Measurements from ENCODE around the gene NHSL2. TPM values are rescaled to one million over a fixed set of nuclear protein-coding genes. Genes with fewer than 3 reads are reported as not detected.

NHSL2 gene
- total RNA-seq, 1 donor from 2014 or later = 13.0 TPM

DNA sequence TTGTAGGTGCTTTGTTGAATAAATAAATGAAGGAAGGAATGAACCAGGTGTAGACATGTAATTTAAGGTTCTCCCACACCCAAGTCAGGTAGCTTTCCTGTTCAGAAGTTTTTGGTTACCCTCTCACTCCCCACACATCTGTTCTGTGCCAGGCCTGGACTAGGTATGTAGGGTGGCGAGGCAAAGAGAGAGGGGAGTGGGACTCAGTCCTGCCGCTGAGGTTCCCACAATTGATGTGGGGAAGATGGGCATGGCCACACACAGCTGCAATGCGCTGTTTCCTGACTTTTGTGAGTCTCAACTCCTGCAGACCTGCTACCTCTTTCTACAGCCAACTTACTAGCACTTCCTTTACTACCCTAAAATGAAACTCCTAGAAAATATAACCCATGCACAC, 132.2 kb downstream of the NHSL2 start:
- no peaks in the 10 kb centered on the region for H3K27me3 ChIP-seq (ENCODE audit: insufficient read depth, low read length)
- Mint-ChIP-seq H3K4me1 (ENCODE audit: low read depth, unreplicated experiment) (peaks cover 36% of the 10 kb centered on the region), H3K4me3 (ENCODE audit: unreplicated experiment) (no peak overlapping the region), H3K9me3 (ENCODE audit: unreplicated experiment) (no peaks in the 10 kb centered on the region), H3K27me3 (ENCODE audit: low read depth, unreplicated experiment) (no peaks in the 10 kb centered on the region), H3K27ac (ENCODE audit: unreplicated experiment) (peak overlapping the region; percentile 75), H3K36me3 (ENCODE audit: low read depth, unreplicated experiment) (peaks cover 2% of the 10 kb centered on the region)
- H4K20me1 ChIP-seq (ENCODE audit: insufficient read depth, low read length) = no peaks in the 10 kb centered on the region
- no peak for DNase-seq (ENCODE audit: low read depth)
- TF ChIP-seq CTCF (IDR thresholded peaks at IDR 0.05; ENCODE audit: insufficient read depth, low read depth, low read length) (no peak), EZH2 (IDR thresholded peaks at IDR 0.05; ENCODE audit: insufficient read depth, low read length) (no peak)
- no peaks in the 10 kb centered on the region for H3K9me3 ChIP-seq (ENCODE audit: insufficient read depth, low read depth, low read length)
- no peak overlapping the region for H3K27ac ChIP-seq (ENCODE audit: low read depth, low read length)
- H3K4me2 ChIP-seq (ENCODE audit: low read length) = no peak overlapping the region
- FAIRE-seq = peak; percentile 29
- no peaks in the 10 kb centered on the region for H3K79me2 ChIP-seq (ENCODE audit: insufficient read depth, low read length)
- no peak overlapping the region for H3K9ac ChIP-seq (ENCODE audit: low read length)
- H3K4me1 ChIP-seq (ENCODE audit: insufficient read depth, low read length) = peaks cover 24% of the 10 kb centered on the region
- no peak overlapping the region for H3K4me3 ChIP-seq (ENCODE audit: insufficient read depth, low read depth, low read length)
- no peak overlapping the region for H2AFZ ChIP-seq (ENCODE audit: low read depth, low read length)
- no peaks in the 10 kb centered on the region for H3K36me3 ChIP-seq (ENCODE audit: insufficient read depth, low read length)

DNA sequence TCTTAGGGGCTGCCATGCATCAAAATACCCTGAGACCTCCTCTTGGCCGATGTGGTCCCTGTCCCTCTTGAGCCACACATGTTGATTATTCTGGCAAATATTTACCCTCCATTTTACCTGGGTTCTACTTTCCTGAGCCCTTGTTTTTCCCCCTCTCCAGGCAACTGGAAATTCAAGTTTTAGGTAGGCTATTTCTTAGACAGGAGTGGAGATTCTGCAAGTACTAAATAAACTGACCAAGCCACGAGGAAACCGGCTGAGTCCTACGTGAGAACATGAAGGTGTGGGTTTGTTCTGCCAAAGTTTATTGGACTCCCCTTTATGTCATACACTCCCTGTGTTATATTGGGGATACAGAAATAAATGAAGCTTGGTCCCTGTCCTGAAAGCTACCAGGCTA, 133.0 kb downstream of the NHSL2 start:
- no peaks in the 10 kb centered on the region for H3K9me3 ChIP-seq (ENCODE audit: insufficient read depth, low read depth, low read length)
- H3K79me2 ChIP-seq (ENCODE audit: insufficient read depth, low read length) = no peaks in the 10 kb centered on the region
- Mint-ChIP-seq H3K27ac (ENCODE audit: unreplicated experiment) (no peak overlapping the region), H3K4me3 (ENCODE audit: unreplicated experiment) (no peak overlapping the region), H3K4me1 (ENCODE audit: low read depth, unreplicated experiment) (peaks cover 36% of the 10 kb centered on the region), H3K36me3 (ENCODE audit: low read depth, unreplicated experiment) (peaks cover 2% of the 10 kb centered on the region), H3K9me3 (ENCODE audit: unreplicated experiment) (no peaks in the 10 kb centered on the region), H3K27me3 (ENCODE audit: low read depth, unreplicated experiment) (no peaks in the 10 kb centered on the region)
- H3K4me1 ChIP-seq (ENCODE audit: insufficient read depth, low read length) = peaks cover 24% of the 10 kb centered on the region
- TF ChIP-seq EZH2 (IDR thresholded peaks at IDR 0.05; ENCODE audit: insufficient read depth, low read length) (no peak), CTCF (IDR thresholded peaks at IDR 0.05; ENCODE audit: insufficient read depth, low read depth, low read length) (no peak)
- FAIRE-seq = no peak
- no peak for DNase-seq (ENCODE audit: low read depth)
- H3K4me3 ChIP-seq (ENCODE audit: insufficient read depth, low read depth, low read length) = no peak overlapping the region
- no peak overlapping the region for H3K27ac ChIP-seq (ENCODE audit: low read depth, low read length)
- H2AFZ ChIP-seq (ENCODE audit: low read depth, low read length) = no peak overlapping the region
- no peaks in the 10 kb centered on the region for H3K27me3 ChIP-seq (ENCODE audit: insufficient read depth, low read length)
- H3K4me2 ChIP-seq (ENCODE audit: low read length) = no peak overlapping the region
- no peak overlapping the region for H3K9ac ChIP-seq (ENCODE audit: low read length)
- H4K20me1 ChIP-seq (ENCODE audit: insufficient read depth, low read length) = no peaks in the 10 kb centered on the region
- no peaks in the 10 kb centered on the region for H3K36me3 ChIP-seq (ENCODE audit: insufficient read depth, low read length)

DNA sequence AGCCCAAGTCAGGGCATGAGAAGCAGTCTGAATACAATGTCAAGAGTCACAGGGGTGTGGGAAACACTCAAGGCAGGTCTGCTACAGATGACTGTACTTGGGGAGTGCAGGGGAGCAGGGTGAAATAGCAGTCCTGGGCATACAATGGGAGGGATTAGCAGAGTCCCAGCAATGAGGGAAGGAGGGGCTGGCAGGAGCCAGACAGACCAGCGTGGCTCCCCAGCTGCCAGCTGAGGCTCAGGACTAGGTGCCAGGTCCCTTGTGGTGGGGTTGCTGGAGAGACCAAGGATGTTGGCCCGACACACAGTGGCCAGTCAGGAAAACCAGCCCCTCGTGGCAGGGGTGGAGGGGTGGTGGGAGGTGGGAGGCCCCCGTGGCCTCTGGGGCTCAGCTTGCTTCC, 134.5 kb downstream of the NHSL2 start:
- no peak overlapping the region for H3K27ac ChIP-seq (ENCODE audit: low read depth, low read length)
- H4K20me1 ChIP-seq (ENCODE audit: insufficient read depth, low read length) = no peaks in the 10 kb centered on the region
- FAIRE-seq = no peak
- no peak for TF ChIP-seq EZH2 (IDR thresholded peaks at IDR 0.05; ENCODE audit: insufficient read depth, low read length)
- no peak for TF ChIP-seq CTCF (IDR thresholded peaks at IDR 0.05; ENCODE audit: insufficient read depth, low read depth, low read length)
- no peaks in the 10 kb centered on the region for H3K36me3 ChIP-seq (ENCODE audit: insufficient read depth, low read length)
- Mint-ChIP-seq H3K27ac (ENCODE audit: unreplicated experiment) (no peak overlapping the region), H3K4me1 (ENCODE audit: low read depth, unreplicated experiment) (peaks cover 36% of the 10 kb centered on the region), H3K9me3 (ENCODE audit: unreplicated experiment) (no peaks in the 10 kb centered on the region), H3K27me3 (ENCODE audit: low read depth, unreplicated experiment) (no peaks in the 10 kb centered on the region), H3K36me3 (ENCODE audit: low read depth, unreplicated experiment) (peaks cover 4% of the 10 kb centered on the region), H3K4me3 (ENCODE audit: unreplicated experiment) (no peak overlapping the region)
- H3K27me3 ChIP-seq (ENCODE audit: insufficient read depth, low read length) = no peaks in the 10 kb centered on the region
- peaks cover 24% of the 10 kb centered on the region for H3K4me1 ChIP-seq (ENCODE audit: insufficient read depth, low read length)
- H2AFZ ChIP-seq (ENCODE audit: low read depth, low read length) = no peak overlapping the region
- no peak overlapping the region for H3K9ac ChIP-seq (ENCODE audit: low read length)
- peak; percentile 25 for DNase-seq (ENCODE audit: low read depth)
- H3K79me2 ChIP-seq (ENCODE audit: insufficient read depth, low read length) = no peaks in the 10 kb centered on the region
- H3K9me3 ChIP-seq (ENCODE audit: insufficient read depth, low read depth, low read length) = no peaks in the 10 kb centered on the region
- no peak overlapping the region for H3K4me2 ChIP-seq (ENCODE audit: low read length)
- H3K4me3 ChIP-seq (ENCODE audit: insufficient read depth, low read depth, low read length) = no peak overlapping the region
